ENCODE measurements around the gene IGFBP5.

IGFBP5 gene, protein sequence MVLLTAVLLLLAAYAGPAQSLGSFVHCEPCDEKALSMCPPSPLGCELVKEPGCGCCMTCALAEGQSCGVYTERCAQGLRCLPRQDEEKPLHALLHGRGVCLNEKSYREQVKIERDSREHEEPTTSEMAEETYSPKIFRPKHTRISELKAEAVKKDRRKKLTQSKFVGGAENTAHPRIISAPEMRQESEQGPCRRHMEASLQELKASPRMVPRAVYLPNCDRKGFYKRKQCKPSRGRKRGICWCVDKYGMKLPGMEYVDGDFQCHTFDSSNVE

DNA sequence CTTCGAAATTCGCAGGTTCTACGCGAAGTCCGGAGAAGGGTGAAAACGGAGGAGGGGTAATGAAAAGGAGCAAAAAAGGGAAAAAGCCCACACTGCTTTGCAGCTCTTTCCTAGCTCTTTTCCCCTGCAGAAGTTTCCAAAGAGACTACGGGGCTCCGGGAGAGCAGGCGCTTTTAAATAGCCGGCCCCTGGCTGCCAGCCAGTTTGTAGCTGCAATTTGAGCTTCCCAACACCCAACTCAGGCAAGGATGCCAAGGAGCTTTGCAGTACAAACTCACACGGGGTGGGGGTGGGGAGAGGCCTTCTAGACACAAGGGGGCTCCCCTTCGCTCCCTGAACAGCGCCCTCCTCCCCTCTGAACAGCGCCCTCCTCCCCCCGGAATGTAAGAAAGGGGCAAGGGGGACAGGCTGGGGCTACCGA is at the start of gene IGFBP5:
TSS of gene IGFBP5 (minus strand) at position 149 of the 421 bp plus-strand sequence. CDS start 774 bp downstream, outside the sequence.
- DNase-seq (ENCODE audit: low read depth): no peak

DNA sequence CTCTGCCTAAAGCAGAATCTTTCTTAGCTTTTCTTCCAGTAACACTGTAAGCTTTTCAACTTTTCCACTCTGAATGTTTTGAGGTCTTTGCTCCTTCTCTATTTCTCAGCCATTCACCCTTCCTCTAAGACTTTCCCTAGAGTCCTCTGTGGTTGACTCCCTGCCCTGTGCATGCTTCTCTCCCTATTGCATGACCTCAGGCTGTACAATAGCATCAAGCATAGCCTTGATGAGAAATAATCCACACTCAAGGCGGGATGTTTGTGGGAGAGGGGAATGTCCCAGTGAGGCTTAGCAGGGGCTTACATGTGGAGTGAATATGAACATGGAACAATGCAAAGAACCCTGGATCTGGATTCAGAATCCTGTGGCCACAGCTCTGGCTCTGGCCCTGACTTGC is 48.4 kb upstream of the IGFBP5 start:
- DNase-seq (ENCODE audit: low read depth): no peak

DNA sequence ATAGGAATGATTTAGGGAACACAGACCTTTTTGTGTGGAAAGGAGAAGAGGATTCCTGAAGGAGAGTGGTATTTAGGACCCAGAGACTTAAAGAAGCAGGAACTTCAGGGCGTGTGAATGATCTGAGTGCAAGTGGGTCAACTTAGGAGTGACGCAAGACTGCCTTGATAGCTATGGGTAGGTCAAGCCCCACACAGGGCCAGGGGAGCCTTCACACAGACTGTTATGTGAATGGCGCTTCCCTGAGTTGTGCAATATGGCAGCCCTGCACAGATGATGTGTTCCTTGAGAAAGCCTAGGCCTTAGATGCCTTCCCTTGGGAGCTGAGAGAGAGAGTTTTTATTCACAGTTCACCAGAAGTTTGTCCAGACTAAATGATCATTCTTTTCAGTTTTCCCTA is 47.1 kb upstream of the IGFBP5 start:
- DNase-seq (ENCODE audit: low read depth): no peak

DNA sequence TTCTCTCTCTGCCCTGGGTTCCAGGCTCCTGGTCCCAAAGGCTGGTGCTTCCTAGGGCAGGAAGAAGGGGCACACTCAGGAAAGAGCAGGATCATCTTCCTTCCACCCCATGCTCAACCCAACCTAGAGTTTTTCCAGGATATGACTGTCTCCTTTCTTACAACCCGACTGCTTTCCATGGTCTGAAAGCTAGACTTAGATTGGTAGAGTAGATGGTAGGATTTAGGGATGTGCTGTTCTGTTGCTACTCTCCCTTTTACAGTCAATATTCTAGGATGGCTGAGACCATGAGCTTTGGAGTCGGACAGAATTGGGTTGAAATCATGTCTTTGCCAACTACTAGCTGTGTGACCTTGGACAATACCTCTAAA is 45.9 kb upstream of the IGFBP5 start:
- DNase-seq (ENCODE audit: low read depth): no peak

DNA sequence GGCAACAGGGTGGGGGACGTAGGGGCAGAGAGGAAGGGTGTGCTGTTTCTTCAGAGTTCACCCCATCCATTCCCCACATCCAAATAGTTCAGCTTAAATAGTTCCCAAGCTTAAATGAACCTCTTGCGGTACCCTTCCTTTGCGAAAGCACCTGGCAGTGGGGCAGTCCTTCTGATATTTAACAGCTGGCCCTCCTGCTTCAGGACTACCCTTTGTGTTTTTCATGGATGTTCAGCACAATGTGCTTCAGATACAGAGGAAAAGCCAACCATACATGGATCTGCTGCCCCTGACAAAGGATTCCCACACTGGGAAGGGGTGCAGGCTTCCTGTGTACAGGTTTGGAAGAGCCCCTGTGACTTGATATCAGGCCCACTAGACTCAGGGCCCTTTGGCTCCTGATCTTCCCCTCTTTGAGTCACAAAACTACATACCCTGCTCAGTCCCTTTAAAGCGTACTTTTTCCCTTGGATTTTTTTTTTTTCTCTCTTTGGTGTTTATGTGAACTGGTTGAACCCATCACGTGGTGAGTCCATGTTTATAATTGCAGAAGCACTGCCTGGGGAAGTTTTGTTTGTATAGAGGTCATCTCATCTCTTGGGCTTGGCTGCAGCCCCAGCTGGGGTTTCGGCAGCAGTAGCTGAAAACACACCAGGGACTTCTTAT is 45.3 kb upstream of the IGFBP5 start:
- no peak for DNase-seq (ENCODE audit: low read depth)

DNA sequence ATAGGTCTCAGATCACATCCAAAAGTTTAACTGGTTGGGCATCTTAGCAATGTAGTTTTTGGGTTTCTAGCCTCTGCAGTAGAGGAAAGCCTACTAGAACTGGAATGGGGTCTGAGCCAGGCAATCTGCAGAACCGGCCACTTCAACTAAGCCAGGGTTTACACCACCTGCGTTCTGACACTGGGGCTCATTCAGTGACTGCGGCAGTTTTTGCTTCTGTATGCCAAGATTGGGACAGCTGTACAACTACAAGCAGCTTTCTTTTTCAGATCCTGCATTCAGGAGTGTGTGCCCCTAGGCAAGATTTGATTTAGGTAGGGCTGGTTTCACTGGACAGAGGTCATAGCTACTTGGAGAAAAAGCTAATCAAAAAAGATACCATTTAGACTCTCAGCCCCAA is 43.7 kb upstream of the IGFBP5 start:
- DNase-seq (ENCODE audit: low read depth): no peak

DNA sequence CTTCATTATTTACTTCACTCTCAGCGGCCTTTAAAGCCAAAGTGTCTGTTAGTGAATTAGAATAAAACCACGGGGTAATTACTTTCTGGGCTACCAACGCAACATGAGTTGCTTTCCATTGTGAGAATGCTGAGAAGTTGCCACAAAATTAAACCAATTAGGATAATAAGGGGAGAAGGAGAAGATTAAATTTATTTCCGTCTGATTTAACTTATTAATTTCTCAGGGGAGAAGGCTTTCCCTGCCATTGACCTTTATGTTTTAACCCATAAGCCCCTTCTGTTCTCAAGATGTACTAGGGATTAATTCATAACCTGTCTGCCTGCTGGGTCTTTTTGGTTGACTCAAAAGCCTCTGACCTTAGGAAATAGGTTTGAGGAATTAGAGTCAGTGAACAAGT is 42.3 kb upstream of the IGFBP5 start:
- DNase-seq (ENCODE audit: low read depth): no peak

DNA sequence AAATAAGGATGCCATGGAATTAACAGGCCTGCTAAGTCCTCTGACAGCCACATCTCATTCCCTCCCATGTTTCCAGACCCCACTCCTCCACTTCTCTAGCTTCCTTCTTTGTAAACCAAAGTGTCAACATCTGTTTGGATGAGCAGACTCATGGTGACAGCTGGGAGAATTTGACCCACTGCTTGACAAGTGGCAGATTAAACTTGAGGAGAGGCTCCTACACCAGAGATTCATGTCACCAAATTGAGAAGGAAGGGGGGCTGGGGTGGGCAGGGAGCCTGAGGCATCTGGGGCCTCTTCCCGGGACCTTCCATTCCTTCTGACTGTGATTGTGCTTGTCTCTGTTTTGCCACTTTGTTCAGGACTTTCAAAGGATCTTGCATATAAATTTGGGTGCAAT is 41.0 kb upstream of the IGFBP5 start:
- no peak for DNase-seq (ENCODE audit: low read depth)

DNA sequence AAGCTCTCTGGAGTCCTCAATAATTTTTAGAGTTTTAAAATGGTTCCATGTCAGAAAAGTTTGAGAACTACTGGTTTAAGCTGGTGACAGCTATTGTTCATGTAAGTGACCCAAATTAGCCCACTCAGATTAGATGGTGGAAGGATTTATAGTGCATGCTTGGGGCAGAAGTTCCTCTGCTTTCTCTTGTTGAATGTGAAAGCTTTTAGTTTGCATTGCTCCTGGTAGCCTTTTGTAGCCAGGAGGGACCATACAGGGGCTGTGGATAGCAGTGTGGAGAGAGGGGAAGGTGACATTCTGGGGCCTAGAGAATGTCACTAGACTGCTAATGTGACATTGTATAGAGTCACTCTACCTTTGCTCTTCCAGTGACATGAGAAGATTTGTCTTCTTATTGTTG is 40.3 kb upstream of the IGFBP5 start:
- DNase-seq (ENCODE audit: low read depth): no peak

DNA sequence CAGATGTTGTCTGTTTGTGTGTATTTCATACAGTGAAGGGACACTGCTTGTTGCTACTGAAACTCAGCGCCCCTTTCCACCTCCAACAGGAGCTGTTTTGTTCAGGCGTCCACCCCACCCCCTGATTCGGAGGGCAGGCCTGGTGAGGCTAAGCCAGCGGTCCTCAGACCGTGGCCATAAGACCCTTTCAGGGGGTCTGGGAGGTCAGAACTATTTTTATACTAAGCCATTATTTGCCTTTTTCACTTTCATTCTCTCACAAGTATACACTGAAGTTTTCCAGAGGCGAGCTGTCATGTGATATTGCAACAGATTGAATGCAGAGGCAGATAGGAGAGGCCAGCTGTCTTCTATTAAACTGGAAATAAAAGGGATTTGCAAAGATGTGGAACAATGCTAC is 39.7 kb upstream of the IGFBP5 start:
- DNase-seq (ENCODE audit: low read depth): no peak

DNA sequence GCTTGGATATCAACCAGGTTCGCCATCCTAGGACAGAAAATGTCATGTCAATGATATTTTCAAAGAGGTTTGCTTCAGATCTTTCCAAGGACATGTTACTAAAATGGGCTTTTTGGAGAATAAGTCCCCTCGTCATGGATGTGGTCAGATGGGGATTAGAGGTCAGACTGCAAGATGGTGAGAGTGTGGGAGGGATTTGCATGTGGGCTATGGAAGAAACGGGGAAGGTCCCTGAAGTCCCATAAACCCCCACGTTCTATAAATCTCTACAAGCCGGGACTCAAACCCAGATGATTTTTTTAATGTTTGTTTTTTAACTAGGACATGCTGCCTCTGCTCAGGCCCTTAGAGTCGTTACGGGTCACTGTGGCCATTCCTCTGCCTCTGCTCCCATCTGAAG is 37.7 kb upstream of the IGFBP5 start:
- DNase-seq (ENCODE audit: low read depth): no peak

DNA sequence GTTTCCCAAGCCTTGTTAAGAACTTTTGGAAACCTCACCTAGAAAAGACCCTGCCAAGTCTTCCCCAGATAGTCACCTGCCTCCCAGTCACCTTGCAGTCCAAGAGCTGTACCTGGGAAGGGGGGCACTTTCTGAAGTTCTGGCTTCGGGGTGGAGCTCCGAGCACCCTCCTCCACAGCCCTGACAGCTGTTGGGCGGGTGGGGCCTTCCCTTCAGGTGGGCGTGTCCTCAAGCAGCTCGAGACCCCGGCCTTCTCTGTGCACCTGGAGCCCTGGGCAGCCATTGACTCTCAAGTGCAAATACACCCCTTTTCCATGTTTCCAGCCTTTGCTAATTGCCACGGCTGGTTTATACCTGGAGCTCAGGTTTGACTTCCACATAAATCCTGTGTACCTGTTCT is 37.0 kb upstream of the IGFBP5 start:
- no peak for DNase-seq (ENCODE audit: low read depth)

DNA sequence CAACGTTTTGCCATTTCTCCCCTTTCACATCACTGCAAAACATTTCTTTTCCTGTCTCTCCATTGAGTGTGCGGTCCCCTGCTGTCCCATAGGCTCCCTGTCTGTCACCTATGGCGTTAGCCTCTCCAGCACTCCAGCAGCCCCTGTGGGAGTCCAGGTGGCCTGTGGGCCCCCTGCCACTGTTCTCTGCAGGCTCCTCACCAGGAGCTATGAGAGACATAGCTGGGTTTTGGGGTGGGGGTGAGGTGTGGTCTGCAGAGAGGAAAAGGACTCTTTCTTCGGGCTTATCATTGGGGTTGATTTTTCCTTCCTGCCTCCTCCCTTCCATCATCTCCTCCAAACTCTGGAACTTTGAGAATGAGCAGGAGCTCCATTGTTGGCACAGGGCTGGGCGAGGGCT is 36.1 kb upstream of the IGFBP5 start:
- DNase-seq (ENCODE audit: low read depth): no peak

DNA sequence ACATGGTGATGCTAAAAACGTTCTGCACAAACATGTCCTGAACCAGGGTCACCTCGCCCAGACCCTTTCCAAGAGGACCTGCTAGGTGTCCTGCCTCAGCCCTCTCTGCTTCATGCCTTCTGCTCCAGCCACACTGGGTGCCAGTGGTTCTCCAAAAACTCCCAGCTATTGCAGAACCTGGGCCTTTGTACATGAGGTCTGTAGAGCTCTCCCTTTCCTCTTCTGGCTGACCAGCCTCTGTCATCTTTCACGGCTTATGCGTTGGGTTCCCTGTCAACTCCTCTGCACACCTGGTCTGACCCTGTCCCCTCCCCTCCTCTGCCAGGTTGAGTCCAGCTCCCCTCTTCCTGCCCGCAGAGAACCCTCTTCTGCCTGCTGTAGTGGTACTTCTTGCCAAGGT is 35.5 kb upstream of the IGFBP5 start:
- no peak for DNase-seq (ENCODE audit: low read depth)

DNA sequence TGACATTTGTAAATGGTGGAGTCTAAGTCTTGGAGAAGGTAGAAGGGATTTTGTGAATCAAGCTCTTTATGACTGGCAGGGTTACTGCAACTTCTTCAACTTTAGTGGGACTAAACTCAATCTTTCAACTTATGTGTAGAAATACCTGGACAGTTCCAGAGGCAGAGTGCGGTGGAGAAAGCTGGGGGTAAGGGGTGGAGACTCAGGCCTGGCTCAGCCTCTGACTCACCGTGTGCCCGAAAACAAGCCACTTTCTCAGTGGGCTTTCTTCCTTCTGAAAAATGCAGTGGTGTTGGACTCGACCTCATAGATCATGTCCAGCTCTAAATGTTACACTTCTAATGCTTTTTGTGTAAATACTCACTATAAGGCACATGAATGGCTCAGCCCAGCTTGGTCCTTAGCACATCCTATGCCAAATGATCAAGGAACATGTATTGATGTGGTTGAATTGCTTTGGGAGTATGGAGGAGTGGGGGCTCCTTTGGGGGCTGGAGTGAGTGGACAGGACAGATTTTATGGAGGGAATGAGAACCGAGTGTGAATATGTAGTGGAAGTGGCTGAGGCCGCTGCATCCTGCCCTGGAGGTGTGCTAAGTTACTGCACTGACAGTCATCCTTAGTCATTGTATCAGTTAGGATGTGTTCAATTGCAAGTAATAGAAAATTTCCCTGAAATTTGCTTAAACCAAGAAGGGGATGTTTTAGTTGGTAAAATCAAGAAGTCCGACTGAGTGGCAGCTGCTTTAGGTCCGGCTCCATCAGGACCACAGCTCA is 32.2 kb upstream of the IGFBP5 start:
- no peak for DNase-seq (ENCODE audit: low read depth)

DNA sequence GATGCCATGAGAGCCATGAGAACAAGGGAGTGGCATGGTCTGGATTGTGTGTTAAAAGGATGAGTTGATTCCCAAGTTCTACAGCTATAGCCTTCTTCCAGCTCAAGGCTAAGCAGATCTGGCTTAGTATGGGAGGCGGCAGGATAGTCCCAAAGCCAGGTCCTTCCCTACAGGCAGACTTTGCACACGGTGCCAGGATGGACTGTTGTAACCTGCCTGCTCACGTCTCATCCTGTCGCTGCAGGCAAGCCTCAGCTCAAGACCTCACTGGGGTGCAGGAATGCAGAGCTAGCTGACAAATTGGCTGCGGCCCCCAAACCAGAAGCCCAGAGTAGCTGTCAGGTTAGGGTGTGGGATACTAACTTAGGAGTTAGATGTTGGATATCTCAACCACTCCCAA is 28.8 kb upstream of the IGFBP5 start:
- no peak for DNase-seq (ENCODE audit: low read depth)

DNA sequence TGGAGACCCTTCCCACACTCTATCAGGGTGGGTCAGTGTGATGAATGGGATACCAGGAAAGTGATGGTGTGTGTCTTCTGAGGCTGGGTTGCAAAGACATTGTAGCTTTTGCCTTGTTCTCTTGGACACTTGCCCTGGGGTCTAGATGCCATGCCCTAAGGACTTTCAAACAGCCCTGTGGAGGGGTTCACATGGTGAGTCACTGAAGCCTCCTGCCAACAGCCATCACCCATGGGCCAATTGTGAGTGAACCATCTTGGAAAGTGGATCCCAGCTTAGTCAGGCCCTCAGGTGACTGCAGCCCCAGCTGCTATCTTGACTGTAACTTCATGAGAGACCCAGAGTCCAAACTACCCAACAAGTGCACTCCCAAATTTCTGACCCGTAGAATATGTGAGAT is 25.8 kb upstream of the IGFBP5 start:
- no peak for DNase-seq (ENCODE audit: low read depth)

DNA sequence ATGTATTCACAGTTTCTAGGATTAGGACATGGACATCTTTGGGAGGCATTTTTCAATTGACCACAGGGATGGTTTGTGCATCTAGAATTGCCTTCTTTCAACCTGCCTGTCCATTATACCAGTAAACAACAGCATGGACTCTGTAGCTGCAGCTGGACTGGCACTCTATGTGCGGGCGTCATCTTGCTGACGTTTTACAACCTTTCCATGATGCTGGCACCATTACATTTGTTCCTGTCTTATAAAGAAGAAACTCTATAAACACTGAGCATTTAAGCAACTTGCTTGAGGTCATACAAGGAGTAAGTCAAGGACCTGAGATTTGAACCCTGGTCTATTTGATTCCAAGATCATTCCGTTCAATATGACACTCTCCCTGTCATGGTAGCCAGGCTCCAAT is 25.4 kb upstream of the IGFBP5 start:
- DNase-seq (ENCODE audit: low read depth): no peak

DNA sequence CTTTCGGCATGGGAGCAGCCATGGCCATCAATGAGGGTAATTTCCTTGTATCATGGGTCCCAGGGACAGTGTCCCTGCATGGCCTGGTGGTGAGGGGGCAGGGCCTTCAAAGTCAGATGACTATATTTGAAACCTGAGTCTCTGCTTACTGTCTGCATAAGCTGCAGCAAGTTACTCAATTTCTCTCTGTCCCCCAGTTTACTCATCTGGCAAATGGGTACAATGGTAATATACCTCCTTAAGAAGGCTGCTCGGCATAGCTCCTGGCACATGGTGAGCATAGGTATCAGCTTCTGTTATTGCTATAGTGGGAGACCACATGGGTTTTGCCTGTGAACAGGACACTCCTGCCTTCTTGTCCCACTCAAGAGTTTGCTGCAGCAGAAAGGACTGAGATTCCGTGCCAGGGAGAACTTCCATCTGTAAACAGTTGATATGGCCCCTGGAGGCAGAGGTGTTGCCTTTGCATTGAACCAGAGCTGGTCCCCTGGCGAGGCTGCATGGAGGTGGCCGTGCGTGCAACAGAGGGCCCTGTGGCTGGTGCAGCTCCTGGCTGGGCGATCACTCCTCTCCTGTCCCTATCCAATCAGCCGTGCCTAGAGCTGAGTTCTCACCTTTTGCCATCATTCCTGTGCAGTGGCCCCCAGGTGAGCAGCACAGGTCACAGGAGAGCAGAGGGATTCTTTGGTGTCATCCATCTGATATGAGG is 22.7 kb upstream of the IGFBP5 start:
- no peak for DNase-seq (ENCODE audit: low read depth)

DNA sequence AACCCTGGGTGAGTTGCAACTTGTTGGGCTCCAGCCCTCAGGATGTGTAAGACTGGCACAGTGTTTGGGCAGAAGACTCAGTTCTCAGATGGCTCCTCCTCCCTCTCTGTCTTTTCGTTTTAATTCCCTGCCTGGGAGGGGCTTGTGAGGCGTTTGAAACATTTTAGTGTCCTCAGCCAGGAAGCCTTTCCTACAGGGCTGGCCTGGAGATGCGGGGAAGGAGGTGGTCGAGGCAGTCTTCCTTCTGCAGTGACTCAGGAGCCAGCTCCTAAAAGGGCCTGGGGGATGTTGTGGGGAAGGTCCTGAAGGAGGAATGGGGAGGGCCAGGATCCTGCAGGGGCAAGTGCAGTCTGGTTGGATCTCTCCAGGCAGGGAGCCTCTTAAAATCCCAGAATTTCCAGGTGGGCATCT is 22.1 kb upstream of the IGFBP5 start:
- no peak for DNase-seq (ENCODE audit: low read depth)

DNA sequence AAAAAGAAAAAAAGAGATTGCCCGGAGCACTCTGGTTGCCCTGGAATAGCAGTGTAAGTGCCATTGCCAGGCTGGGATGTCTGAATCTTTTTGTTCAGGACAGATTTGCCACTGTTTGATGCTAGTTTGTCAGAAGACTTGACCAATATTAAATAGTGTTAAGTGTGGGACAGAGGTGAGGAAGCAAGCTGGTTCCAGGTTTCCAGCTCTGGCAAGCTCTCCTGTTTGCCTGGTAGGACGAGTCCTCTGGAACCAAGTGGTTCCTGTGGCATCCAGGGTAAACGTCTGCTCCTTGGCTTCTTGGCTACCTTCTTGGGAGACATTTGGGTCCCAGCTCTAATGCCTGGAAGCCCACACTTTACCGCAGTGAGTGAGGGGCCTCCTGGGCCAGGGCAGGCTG is 20.8 kb upstream of the IGFBP5 start:
- no peak for DNase-seq (ENCODE audit: low read depth)

DNA sequence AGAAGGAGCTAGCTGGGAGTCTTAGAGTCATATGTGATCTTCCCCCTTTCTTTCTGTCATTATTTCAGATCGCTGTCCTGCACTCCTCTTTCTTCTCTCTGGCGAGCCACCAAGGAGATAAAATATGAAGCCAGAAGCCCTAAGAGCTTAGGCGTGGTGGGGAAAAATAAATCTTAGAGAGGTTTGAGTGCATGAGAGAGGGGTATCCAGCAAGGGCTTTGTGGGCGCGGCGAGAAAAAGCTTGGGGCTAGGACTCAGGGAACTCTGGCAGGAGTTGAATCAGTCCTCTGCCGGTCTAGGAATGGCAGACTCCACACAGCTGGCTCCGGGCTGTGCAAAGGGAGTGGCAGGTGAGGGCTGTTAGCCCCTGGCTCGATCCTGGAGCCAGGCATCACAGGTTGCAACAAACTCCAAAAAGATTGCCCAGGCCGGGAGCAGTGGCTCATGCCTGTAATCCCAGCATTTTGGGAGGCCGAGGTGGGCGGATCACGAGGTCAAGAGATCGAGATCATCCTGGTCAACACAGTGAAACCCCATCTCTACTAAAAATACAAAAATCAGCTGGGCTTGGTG is 20.1 kb upstream of the IGFBP5 start:
- DNase-seq (ENCODE audit: low read depth): no peak
